SU-DHL-6 (cell line): Measurements from ENCODE around the gene TMEM184A.

Experiments used
- CTCF ChIP-seq: fragments of 200-600 bp; sonication (generic); IDR thresholded peaks from one replicate; pipeline ENCODE4 v1.5.1; 2017; ENCODE audit warnings: antibody characterized with exemption, mild to moderate bottlenecking, low read length, moderate library complexity; ENCODE audit not compliant: insufficient read depth, poor library complexity, severe bottlenecking
- EZH2phosphoT487 ChIP-seq: fragments of 200-600 bp; sonication (generic), shearing (Covaris generic); conservative IDR thresholded peaks from 2 replicates; pipeline ENCODE4 v1.6.1; 2018; ENCODE audit warnings: mild to moderate bottlenecking, antibody characterized with exemption, low read length, moderate library complexity, mixed read lengths

GRCh38 chr7:1598286-1598685 lies 42.3 kb upstream of the TMEM184A start:
- TF ChIP-seq CTCF: no peak
- TF ChIP-seq EZH2phosphoT487: no peak
